Measurements from ENCODE around the gene SLC35E2B.
"Not testable (repeated sequence)": the region's sequence is repeated elsewhere in the genome, so short reads cannot be mapped to it uniquely, and the experiment has no call there.

- TF ChIP-seq RARB, ZNF70, ZFP30, CSDC2 (CRISPR knock-in tag; IDR thresholded peaks at IDR 0.05): not testable (repeated sequence)
Measured at GRCh38 chr1:1715109-1715883, 22.7 kb upstream of the SLC35E2B start.

Data from SK-N-SH treated with all-trans-retinoic acid at 6 μM for 48 hours (cell line).